ENCODE measurements around the gene TRERF1.
"Not testable (repeated sequence)": the region's sequence is repeated elsewhere in the genome, so short reads cannot be mapped to it uniquely, and the experiment has no call there.

Gene TRERF1

DNA sequence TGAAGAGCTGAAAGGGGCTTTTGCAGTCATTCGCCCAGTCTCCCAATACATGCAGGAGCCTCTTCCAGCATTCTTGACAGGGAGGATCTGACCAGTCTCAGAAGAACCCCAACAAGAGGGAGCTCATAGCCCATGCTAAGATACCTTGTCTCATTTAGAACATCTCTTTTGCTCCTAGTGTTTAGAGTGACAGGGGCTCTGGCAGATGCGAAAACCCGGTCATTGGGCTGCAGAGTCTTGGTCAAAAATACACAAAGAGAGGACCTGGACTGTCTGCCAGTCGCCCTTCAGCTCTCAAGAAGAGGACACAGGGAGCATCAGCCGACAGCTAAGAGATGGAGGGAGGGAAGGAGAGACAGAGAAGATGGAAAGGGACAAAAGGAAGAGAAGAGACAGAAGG is 257.7 kb downstream of the TRERF1 start:
- Histone ChIP-seq H3K36me3 (replicated peaks; ENCODE audit: insufficient read depth, low read length) (no peaks in the 10 kb centered on the region), H3K27ac (ENCODE audit: low read length) (no peak overlapping the region), H3K4me2 (ENCODE audit: low read depth, low read length) (no peak overlapping the region), H3K79me2 (ENCODE audit: low read length) (no peaks in the 10 kb centered on the region), H3K27me3 (replicated peaks; ENCODE audit: insufficient read depth, low read length) (no peaks in the 10 kb centered on the region), H3K9me3 (replicated peaks; ENCODE audit: insufficient read depth, low read length) (no peaks in the 10 kb centered on the region), H2AFZ (ENCODE audit: low read length) (no peak overlapping the region), H3K9me2 (replicated peaks; ENCODE audit: insufficient read depth, low read length) (no peaks in the 10 kb centered on the region), H4K20me1 (ENCODE audit: insufficient read depth, low read length) (no peaks in the 10 kb centered on the region), H3K4me3 (ENCODE audit: low read length) (no peak overlapping the region), H3F3A (ENCODE audit: insufficient read depth, low read length) (no peaks in the 10 kb centered on the region), H3K9ac (ENCODE audit: low read length) (no peak overlapping the region), H3K4me1 (ENCODE audit: low read length) (no peaks in the 10 kb centered on the region)
- TF ChIP-seq EZH2phosphoT487 (IDR thresholded peaks at IDR 0.05; ENCODE audit: low read length) (no peak), EZH2 (optimal IDR thresholded peaks at IDR 0.05; ENCODE audit: low read depth, low read length) (no peak)
- TF ChIP-seq, protein P1, sequence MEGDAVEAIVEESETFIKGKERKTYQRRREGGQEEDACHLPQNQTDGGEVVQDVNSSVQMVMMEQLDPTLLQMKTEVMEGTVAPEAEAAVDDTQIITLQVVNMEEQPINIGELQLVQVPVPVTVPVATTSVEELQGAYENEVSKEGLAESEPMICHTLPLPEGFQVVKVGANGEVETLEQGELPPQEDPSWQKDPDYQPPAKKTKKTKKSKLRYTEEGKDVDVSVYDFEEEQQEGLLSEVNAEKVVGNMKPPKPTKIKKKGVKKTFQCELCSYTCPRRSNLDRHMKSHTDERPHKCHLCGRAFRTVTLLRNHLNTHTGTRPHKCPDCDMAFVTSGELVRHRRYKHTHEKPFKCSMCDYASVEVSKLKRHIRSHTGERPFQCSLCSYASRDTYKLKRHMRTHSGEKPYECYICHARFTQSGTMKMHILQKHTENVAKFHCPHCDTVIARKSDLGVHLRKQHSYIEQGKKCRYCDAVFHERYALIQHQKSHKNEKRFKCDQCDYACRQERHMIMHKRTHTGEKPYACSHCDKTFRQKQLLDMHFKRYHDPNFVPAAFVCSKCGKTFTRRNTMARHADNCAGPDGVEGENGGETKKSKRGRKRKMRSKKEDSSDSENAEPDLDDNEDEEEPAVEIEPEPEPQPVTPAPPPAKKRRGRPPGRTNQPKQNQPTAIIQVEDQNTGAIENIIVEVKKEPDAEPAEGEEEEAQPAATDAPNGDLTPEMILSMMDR (IDR thresholded peaks at IDR 0.05; ENCODE audit: low read length), result no peak
- no peak for DNase-seq

DNA sequence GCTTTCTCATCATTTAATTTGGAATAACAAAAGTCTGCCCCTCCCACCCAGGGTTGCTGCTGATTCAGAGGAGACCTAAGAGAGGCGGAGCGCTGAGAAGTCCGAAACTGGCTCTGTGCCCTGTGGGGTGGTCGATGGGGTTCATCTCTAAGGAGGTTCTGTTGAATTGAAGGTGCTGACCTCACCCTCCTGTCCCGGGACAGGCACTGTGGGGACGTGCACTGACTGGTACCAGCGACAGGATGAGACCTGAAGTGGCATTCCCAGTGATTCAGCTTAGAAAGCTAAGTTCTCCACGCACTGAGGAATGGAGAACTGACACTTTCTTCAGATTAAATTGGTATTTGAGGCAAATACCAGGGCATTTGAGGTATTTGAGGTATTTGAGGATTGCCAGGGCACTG is 258.2 kb downstream of the TRERF1 start:
- Histone ChIP-seq H3K27ac (ENCODE audit: low read length) (no peak overlapping the region), H2AFZ (ENCODE audit: low read length) (no peak overlapping the region), H3K9me2 (replicated peaks; ENCODE audit: insufficient read depth, low read length) (no peaks in the 10 kb centered on the region), H3K79me2 (ENCODE audit: low read length) (no peaks in the 10 kb centered on the region), H3K9me3 (replicated peaks; ENCODE audit: insufficient read depth, low read length) (no peaks in the 10 kb centered on the region), H3K27me3 (replicated peaks; ENCODE audit: insufficient read depth, low read length) (no peaks in the 10 kb centered on the region), H3K4me1 (ENCODE audit: low read length) (no peaks in the 10 kb centered on the region), H4K20me1 (ENCODE audit: insufficient read depth, low read length) (no peaks in the 10 kb centered on the region), H3K9ac (ENCODE audit: low read length) (no peak overlapping the region), H3K4me3 (ENCODE audit: low read length) (no peak overlapping the region), H3F3A (ENCODE audit: insufficient read depth, low read length) (no peaks in the 10 kb centered on the region), H3K4me2 (ENCODE audit: low read depth, low read length) (no peak overlapping the region), H3K36me3 (replicated peaks; ENCODE audit: insufficient read depth, low read length) (no peaks in the 10 kb centered on the region)
- TF ChIP-seq EZH2 (optimal IDR thresholded peaks at IDR 0.05; ENCODE audit: low read depth, low read length) (no peak), EZH2phosphoT487 (IDR thresholded peaks at IDR 0.05; ENCODE audit: low read length) (no peak)
- TF ChIP-seq, protein P1 (IDR thresholded peaks at IDR 0.05; ENCODE audit: low read length), result no peak
- DNase-seq, result no peak

DNA sequence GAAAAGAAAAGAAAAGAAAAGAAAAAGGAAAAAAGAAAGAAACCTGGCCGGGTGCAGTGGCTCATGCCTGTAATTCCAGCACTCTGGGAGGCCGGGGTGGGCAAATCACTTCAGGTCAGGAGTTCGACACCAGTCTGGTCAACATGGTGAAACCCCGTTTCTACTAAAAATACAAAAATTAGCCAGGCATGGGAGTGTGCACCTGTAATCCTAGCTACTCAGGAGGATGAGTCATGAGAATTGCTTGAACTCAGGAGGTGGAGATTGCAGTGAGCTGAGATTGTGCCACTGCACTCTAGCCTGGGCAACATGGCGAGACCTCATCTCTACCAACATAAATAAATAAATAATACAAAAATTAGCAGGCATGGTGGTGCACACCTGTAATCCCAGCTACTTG is 259.3 kb downstream of the TRERF1 start:
- H3F3A ChIP-seq (ENCODE audit: insufficient read depth, low read length); H3K4me1 ChIP-seq (ENCODE audit: low read length); H3K4me2 ChIP-seq (ENCODE audit: low read depth, low read length); H3K9ac ChIP-seq (ENCODE audit: low read length); H2AFZ ChIP-seq (ENCODE audit: low read length); H3K79me2 ChIP-seq (ENCODE audit: low read length); H3K27ac ChIP-seq (ENCODE audit: low read length); H3K4me3 ChIP-seq (ENCODE audit: low read length); DNase-seq; H3K9me2 ChIP-seq (replicated peaks; ENCODE audit: insufficient read depth, low read length); H3K9me3 ChIP-seq (replicated peaks; ENCODE audit: insufficient read depth, low read length); H3K36me3 ChIP-seq (replicated peaks; ENCODE audit: insufficient read depth, low read length); H4K20me1 ChIP-seq (ENCODE audit: insufficient read depth, low read length); H3K27me3 ChIP-seq (replicated peaks; ENCODE audit: insufficient read depth, low read length): not testable (repeated sequence)

DNA sequence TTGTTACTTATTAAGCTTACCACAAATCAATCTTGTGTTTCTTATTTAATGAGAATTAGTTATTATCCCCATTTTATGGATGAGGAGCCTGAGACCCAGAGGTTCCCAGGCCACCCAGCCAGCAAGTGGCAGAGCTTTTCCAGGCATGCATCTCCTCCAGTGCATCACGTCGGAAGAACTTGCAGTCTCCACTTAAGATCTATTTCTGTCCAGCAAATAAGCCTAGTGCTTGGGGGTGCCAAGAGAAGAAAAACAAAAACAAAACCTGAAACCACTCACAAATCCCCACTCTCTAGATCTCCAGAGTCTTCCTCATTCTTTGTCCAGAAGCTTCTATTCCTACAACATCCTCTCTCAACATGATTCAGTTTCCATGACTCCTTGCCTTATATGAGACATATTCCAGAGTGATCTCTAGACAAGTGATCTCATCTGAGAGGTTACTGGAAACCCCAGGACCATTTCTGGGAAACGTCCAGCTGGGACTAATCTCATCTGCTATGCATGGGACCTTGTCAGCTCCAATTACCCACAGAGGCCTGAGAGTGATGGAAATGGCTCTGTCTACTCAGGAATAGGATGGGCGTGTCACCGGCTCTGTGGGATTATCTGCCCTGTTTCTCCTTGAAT is 261.1 kb downstream of the TRERF1 start:
- Histone ChIP-seq H3K9ac (ENCODE audit: low read length) (no peak overlapping the region), H3K4me2 (ENCODE audit: low read depth, low read length) (no peak overlapping the region), H3F3A (ENCODE audit: insufficient read depth, low read length) (no peaks in the 10 kb centered on the region), H3K4me1 (ENCODE audit: low read length) (no peaks in the 10 kb centered on the region), H3K27ac (ENCODE audit: low read length) (no peak overlapping the region), H2AFZ (ENCODE audit: low read length) (no peak overlapping the region), H3K79me2 (ENCODE audit: low read length) (no peaks in the 10 kb centered on the region), H3K27me3 (replicated peaks; ENCODE audit: insufficient read depth, low read length) (0 out of 2 replicates have a peak, but pooled peaks cover under 1% of the 10 kb centered on the region), H3K9me2 (replicated peaks; ENCODE audit: insufficient read depth, low read length) (no peaks in the 10 kb centered on the region), H4K20me1 (ENCODE audit: insufficient read depth, low read length) (no peaks in the 10 kb centered on the region), H3K36me3 (replicated peaks; ENCODE audit: insufficient read depth, low read length) (no peaks in the 10 kb centered on the region), H3K4me3 (ENCODE audit: low read length) (no peak overlapping the region), H3K9me3 (replicated peaks; ENCODE audit: insufficient read depth, low read length) (no peaks in the 10 kb centered on the region)
- TF ChIP-seq EZH2 (optimal IDR thresholded peaks at IDR 0.05; ENCODE audit: low read depth, low read length), result no peak
- no peak for DNase-seq

All from MM.1S (cell line).